Measurements from ENCODE around the gene HNF4A. TPM values are rescaled to one million over a fixed set of nuclear protein-coding genes. Genes with fewer than 3 reads are reported as not detected.

HNF4A gene
- total RNA-seq (2021) = 0.15 to 0.37 TPM (median 0.21 TPM) in 3 replicates
- Bru-seq, nascent RNA = percentile 3 among the genes with signal in this experiment
- long read RNA-seq, experiment 1 = 0 reads
- long read RNA-seq, experiment 2 = 0 reads
- long read RNA-seq, experiment 3 = 0 reads

- CTCF ChIA-PET = interaction anchor here (0.6 to 1.3 kb wide), 3 partner anchors 13 to 139 kb away, joined by 3 to 4 read pairs (median 3); no protein-coding TSS in a partner anchor
These were observed at the start of gene HNF4A for GRCh38 chr20:44355498-44356352. TSS of gene HNF4A (plus strand) at chr20:44355699. CDS start at chr20:44355805, 106 bp downstream.

GRCh38 chr20:44306927-44307326, 48.6 kb upstream of the HNF4A start:
- CTCF ChIA-PET = interaction anchor here (0.6 kb wide), 1 partner anchor 1151 kb away, joined by 3 read pairs; no protein-coding TSS in a partner anchor

More at GRCh38 chr20:44355498-44356352, at the start of gene HNF4A:
- POLR2A ChIA-PET = no interaction called here
- H3K27me3 Mint-ChIP-seq (ENCODE audit: low read depth) = no peaks in the 10 kb centered on the region; the same call in 1 of the 2 replicates
- 0 out of 2 replicates have a peak, but pooled peaks cover 4% of the 10 kb centered on the region for H3K4me1 Mint-ChIP-seq
- ATAC-seq (no peak), DNase-seq (ENCODE audit: low spot score) (no peak)
- peaks cover 6% of the 10 kb centered on the region; the same call in 1 of the 2 replicates for H3K9me3 Mint-ChIP-seq
- TF ChIP-seq ZNF396 (CRISPR knock-in tag; IDR thresholded peaks at IDR 0.05; ENCODE audit: borderline replicate concordance) = no peak
- TF ChIP-seq GABPB1 (CRISPR knock-in tag; IDR thresholded peaks at IDR 0.05) = peak; percentile 5; the same call in 1 of the 2 replicates
- no peak within 1 kb of the TSS for H3K4me3 Mint-ChIP-seq
- H3K36me3 Mint-ChIP-seq = no peaks in the 10 kb centered on the region
- H3K27ac Mint-ChIP-seq = no peak within 1 kb of the TSS

More at GRCh38 chr20:44306927-44307326, 48.6 kb upstream of the HNF4A start:
- H3K27ac Mint-ChIP-seq = no peak overlapping the region
- peaks cover 19% of the 10 kb centered on the region for H3K27me3 Mint-ChIP-seq (ENCODE audit: low read depth)
- DNase-seq (ENCODE audit: low spot score) (no peak), ATAC-seq (no peak)
- H3K4me3 Mint-ChIP-seq = no peak overlapping the region
- no peaks in the 10 kb centered on the region for H3K9me3 Mint-ChIP-seq
- POLR2A ChIA-PET = no interaction called here
- H3K4me1 Mint-ChIP-seq = peaks cover 10% of the 10 kb centered on the region
- no peak for TF ChIP-seq ERG (CRISPR knock-in tag; IDR thresholded peaks at IDR 0.05)
- no peak for TF ChIP-seq ATF6 (CRISPR knock-in tag; IDR thresholded peaks at IDR 0.05)
- TF ChIP-seq TCF7 (CRISPR knock-in tag; IDR thresholded peaks at IDR 0.05; ENCODE audit: low read depth) = no peak
- no peak for TF ChIP-seq USF1 (CRISPR knock-in tag; IDR thresholded peaks at IDR 0.05)
- no peak for TF ChIP-seq ZMAT4 (CRISPR knock-in tag; IDR thresholded peaks at IDR 0.05)
- TF ChIP-seq JAZF1 (CRISPR knock-in tag; IDR thresholded peaks at IDR 0.05) = no peak
- TF ChIP-seq ZNF263 (CRISPR knock-in tag; IDR thresholded peaks at IDR 0.05; ENCODE audit: low read depth) = no peak
- TF ChIP-seq STAT6 (CRISPR knock-in tag; conservative IDR thresholded peaks at IDR 0.05; ENCODE audit: low read depth) = no peak
- TF ChIP-seq MYBL2 (CRISPR knock-in tag; IDR thresholded peaks at IDR 0.05) = no peak
- no peaks in the 10 kb centered on the region for H3K36me3 Mint-ChIP-seq
